Subcutaneous preadipocyte (primary cell): ENCODE data around the gene SOCS2. TPM values are rescaled to one million over a fixed set of nuclear protein-coding genes. Genes with fewer than 3 reads are reported as not detected.

Experiments
- total RNA-seq: library from RNA; depleted of rRNA; stranded (reverse); fragments of >200 nt; gene quantifications from 2 replicates; pipeline ENCODE4 v1.2.3, GENCODE V29; 2012

Gene SOCS2, protein sequence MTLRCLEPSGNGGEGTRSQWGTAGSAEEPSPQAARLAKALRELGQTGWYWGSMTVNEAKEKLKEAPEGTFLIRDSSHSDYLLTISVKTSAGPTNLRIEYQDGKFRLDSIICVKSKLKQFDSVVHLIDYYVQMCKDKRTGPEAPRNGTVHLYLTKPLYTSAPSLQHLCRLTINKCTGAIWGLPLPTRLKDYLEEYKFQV
- total RNA-seq: 9.2 and 14.5 TPM in 2 replicates

DNA sequence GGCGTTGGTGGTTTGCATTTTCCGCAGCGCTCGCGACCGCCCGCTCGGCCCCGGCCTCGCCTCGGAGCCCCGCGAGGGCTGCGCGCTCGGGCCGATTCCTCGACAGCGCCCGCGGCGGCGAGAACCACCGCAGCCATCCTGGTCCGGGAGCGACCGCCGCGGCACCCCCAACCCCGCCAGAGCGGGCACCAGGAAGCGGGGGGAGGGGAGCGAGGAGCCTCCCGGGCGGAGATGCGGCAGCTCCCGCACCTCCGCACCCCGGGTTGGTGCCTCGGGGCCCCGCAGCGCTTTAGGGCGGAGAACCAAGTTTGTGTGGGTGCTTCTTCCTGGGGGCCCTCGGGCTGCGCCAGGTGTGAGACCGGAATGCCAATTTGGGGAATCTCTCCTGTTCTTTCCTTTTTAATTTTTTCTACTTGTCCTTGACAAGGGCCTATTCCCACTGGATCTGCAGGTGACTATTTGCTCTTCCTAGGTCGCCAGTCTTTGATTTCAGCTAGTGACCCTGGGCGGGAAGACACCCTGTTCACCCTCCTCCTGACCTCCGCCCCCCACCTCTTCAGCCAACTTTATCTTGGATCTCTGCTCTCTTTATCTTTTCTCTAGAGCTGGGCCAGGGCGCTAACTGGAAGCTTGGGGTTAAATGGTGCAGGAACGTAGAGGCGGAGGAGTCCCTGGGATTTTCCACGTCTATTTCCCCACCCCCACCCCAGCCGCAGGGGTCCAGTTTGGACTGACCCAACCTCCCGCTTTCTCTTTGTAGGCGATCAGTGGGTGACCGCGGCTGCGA lies at the start of gene SOCS2:
TSS of gene SOCS2 (plus strand) at position 751 of the 787 bp plus-strand sequence. CDS start 223 bp downstream, outside the sequence.

Other genes starting within 250 kb of the SOCS2 start
- 37.8 and 41.1 TPM in 2 replicates for gene NUDT4, start 194.8 kb upstream of the SOCS2 start, total RNA-seq
- 79.4 and 127 TPM in 2 replicates for gene UBE2N, start 130.7 kb upstream of the SOCS2 start, total RNA-seq
- gene MRPL42, start 105.2 kb upstream of the SOCS2 start, total RNA-seq: 28.3 and 32.6 TPM in 2 replicates
- gene CRADD, start 104.7 kb downstream of the SOCS2 start, total RNA-seq: 12.5 and 14.3 TPM in 2 replicates